WTC11 (cell line): ENCODE results near the gene HOXD8. TPM values are rescaled to one million over a fixed set of nuclear protein-coding genes. Genes with fewer than 3 reads are reported as not detected.
A peak's percentile ranks its signal among the peaks of the same experiment; 100 is the strongest.

ENCODE experiments used
- ATAC-seq: fragments of 200-7000 bp; cut with Tn5 transposase; 2 replicates; pipeline ENCODE4 v1.10.0; 2021; ENCODE audit warnings: mild to moderate bottlenecking, moderate library complexity
- CTCF ChIA-PET: fragments of 300-600 bp; sonication (Branson Sonifier 250); formaldehyde crosslinking; loops from one replicate; lab custom pipeline; 2021; ENCODE audit warnings: antibody characterized with exemption; lab: Charles Lee
- POLR2A ChIA-PET: fragments of 350-600 bp; sonication (Branson Sonifier 250); formaldehyde crosslinking; loops from one replicate; lab custom pipeline; 2021; ENCODE audit warnings: antibody characterized with exemption; lab: Charles Lee
- DNase-seq: peaks from one replicate; pipeline ENCODE4 v3.0.0; 2021; ENCODE audit warnings: low spot score
- H3K27ac Mint-ChIP-seq: 2 replicates; pipeline ENCODE4 v1.8.0; 2021; ENCODE audit warnings: mixed read lengths
- H3K27me3 Mint-ChIP-seq: 2 replicates; pipeline ENCODE4 v1.8.0; 2021; ENCODE audit warnings: low read depth, mild to moderate bottlenecking, moderate library complexity, mixed read lengths
- H3K36me3 Mint-ChIP-seq: 2 replicates; pipeline ENCODE4 v1.8.0; 2021; ENCODE audit warnings: mixed read lengths
- H3K4me1 Mint-ChIP-seq: 2 replicates; pipeline ENCODE4 v1.8.0; 2022; ENCODE audit warnings: mixed read lengths
- H3K4me3 Mint-ChIP-seq: 2 replicates; pipeline ENCODE4 v1.8.0; 2021; ENCODE audit warnings: mild to moderate bottlenecking, moderate library complexity, mixed read lengths
- H3K9me3 Mint-ChIP-seq: 2 replicates; pipeline ENCODE4 v1.8.0; 2021; ENCODE audit warnings: mixed read lengths
- FOXP1 ChIP-seq: sonication (generic); formaldehyde crosslinking; IDR thresholded peaks from 2 replicates; pipeline ENCODE4 v1.8.0; 2022; ENCODE audit warnings: missing genetic modification reagents, mild to moderate bottlenecking, moderate library complexity, borderline replicate concordance
- GTF2I ChIP-seq: fragments of 250-450 bp; sonication (Bioruptor Pico); conservative IDR thresholded peaks from 2 replicates; pipeline ENCODE4 v1.4.0; 2021; ENCODE audit warnings: mild to moderate bottlenecking
- NFE2L1 ChIP-seq: sonication (generic); formaldehyde crosslinking; IDR thresholded peaks from 2 replicates; pipeline ENCODE4 v1.8.1; 2023; ENCODE audit warnings: missing genetic modification reagents
- NR2C2 ChIP-seq: sonication (generic); formaldehyde crosslinking; IDR thresholded peaks from 2 replicates; pipeline ENCODE4 v1.8.0; 2022; ENCODE audit warnings: mild to moderate bottlenecking, missing genetic modification reagents
- RELA ChIP-seq: sonication (generic); formaldehyde crosslinking; IDR thresholded peaks from 2 replicates; pipeline ENCODE4 v1.8.1; 2022; ENCODE audit warnings: missing genetic modification reagents, mild to moderate bottlenecking, borderline replicate concordance
- ZNF423 ChIP-seq: fragments of 250-450 bp; sonication (Bioruptor Pico); IDR thresholded peaks from 2 replicates; pipeline ENCODE4 v2.1.2; 2022; ENCODE audit warnings: mild to moderate bottlenecking, moderate library complexity
- total RNA-seq: library from RNA; stranded (reverse); gene quantifications from 3 replicates; pipeline ENCODE4 v1.2.3, GENCODE V29; 2021
- TF ChIP-seq, protein P1 (sequence below): sonication (generic); formaldehyde crosslinking; conservative IDR thresholded peaks from 2 replicates; pipeline ENCODE4 v1.8.1; 2023; ENCODE audit warnings: mild to moderate bottlenecking, low read depth, missing genetic modification reagents, moderate library complexity
- TF ChIP-seq, protein P2 (sequence below): fragments of 250-450 bp; sonication (Bioruptor Pico); conservative IDR thresholded peaks from 2 replicates; pipeline ENCODE4 v1.9.0; 2021; ENCODE audit warnings: mild to moderate bottlenecking
- TF ChIP-seq, protein P3 (sequence below): fragments of 250-450 bp; sonication (Bioruptor Pico); IDR thresholded peaks from 2 replicates; pipeline ENCODE4 v2.1.2; 2022; ENCODE audit warnings: mild to moderate bottlenecking, moderate library complexity
- TF ChIP-seq, protein P4 (sequence below): sonication (generic); formaldehyde crosslinking; IDR thresholded peaks from 2 replicates; pipeline ENCODE4 v1.8.1; 2023; ENCODE audit warnings: mild to moderate bottlenecking, missing genetic modification reagents, moderate library complexity
- TF ChIP-seq, protein P5 (sequence below): sonication (generic); formaldehyde crosslinking; IDR thresholded peaks from 2 replicates; pipeline ENCODE4 v1.8.1; 2022; ENCODE audit warnings: low read depth, mild to moderate bottlenecking, moderate library complexity, missing genetic modification reagents, borderline replicate concordance

Gene HOXD8
- total RNA-seq, 1 experiment from 2014 or later: not detected

DNA sequence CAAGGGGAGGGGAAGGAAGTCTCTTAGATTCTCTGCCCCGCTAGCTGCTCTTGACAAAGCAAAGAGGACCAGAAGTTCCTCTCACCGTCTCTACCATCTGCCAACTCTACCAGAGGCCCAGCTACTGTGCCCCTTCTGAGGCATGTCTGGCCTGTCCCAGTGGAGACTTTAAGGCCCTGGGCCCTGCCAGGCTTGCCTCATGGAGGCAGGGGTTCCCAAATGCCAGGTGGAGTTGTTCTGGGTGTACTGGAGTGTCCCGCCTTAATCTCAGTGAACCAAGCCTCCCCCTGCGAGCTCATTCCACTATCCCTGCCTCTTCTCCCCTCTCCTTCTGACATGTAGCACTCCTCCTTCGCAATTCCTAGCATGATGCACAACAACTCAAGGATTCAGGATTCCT is 27.7 kb upstream of the HOXD8 start (continued):
- TF ChIP-seq, protein P1, sequence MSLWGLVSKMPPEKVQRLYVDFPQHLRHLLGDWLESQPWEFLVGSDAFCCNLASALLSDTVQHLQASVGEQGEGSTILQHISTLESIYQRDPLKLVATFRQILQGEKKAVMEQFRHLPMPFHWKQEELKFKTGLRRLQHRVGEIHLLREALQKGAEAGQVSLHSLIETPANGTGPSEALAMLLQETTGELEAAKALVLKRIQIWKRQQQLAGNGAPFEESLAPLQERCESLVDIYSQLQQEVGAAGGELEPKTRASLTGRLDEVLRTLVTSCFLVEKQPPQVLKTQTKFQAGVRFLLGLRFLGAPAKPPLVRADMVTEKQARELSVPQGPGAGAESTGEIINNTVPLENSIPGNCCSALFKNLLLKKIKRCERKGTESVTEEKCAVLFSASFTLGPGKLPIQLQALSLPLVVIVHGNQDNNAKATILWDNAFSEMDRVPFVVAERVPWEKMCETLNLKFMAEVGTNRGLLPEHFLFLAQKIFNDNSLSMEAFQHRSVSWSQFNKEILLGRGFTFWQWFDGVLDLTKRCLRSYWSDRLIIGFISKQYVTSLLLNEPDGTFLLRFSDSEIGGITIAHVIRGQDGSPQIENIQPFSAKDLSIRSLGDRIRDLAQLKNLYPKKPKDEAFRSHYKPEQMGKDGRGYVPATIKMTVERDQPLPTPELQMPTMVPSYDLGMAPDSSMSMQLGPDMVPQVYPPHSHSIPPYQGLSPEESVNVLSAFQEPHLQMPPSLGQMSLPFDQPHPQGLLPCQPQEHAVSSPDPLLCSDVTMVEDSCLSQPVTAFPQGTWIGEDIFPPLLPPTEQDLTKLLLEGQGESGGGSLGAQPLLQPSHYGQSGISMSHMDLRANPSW (CRISPR knock-in tag): no peak
- no peak for TF ChIP-seq RELA (CRISPR knock-in tag)
- TF ChIP-seq, protein P2, sequence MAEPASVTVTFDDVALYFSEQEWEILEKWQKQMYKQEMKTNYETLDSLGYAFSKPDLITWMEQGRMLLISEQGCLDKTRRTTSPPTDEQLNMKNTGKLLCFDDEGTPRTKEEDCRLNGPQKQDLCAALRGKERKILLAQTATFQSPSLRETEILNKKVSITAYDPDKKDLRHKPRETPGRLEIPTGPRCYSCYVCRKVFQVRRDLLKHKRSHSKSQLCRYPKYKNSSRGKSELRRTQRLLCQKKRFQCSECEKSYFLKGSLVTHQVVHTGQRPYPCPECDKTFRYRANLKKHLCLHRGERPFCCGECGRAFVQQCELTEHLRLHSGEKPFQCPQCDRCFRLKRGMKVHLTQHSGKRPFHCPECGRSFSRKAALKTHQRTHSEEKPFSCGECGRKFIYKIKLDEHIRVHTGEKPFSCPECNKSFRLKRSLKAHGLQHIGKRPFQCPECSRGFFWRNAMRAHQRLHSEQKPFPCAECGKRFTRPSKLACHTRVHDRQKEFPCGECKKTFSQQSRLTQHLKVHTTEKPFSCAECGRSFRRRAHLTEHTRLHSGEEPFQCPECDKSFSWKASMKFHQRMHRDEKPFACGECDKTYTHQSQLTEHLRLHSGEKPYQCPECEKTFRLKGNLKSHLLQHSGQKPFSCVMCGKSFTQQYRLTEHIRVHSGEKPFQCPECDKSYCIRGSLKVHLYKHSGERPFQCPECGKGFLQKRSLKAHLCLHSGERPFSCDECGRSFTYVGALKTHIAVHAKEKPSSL (CRISPR knock-in tag): no peak
- TF ChIP-seq, all 79 proteins: peak for 0

DNA sequence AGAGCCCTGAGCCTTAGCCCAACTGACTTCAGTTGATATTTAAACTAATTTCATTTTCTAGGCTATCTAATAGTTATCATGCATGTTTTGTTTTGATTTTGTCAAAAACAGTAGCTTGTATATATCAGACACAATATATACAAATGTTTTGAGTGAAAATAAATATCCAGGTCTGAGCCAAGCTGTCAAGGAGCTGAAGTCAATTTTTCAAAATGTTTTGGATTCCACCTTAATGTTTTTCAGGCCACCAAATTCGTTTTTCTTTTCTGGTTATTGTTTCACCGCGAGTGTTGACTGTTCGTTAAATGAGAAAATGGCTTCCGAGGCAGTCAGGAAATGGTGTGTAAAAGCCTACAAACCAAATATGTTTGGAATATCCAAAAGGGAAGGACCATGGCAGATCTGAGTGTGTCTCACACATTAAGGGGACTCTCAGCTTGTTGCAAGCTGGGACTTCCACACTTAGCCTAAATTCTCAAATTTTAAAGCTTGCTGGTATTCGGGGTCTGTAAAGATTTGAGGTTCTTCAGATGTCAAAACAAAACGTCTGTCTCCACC is 27.1 kb upstream of the HOXD8 start:
- no peak for ATAC-seq
- Mint-ChIP-seq H3K27ac (no peak overlapping the region), H3K9me3 (no peaks in the 10 kb centered on the region), H3K27me3 (peaks cover 100% of the 10 kb centered on the region), H3K36me3 (no peaks in the 10 kb centered on the region)
- ChIA-PET CTCF (no interaction called here), POLR2A (no interaction called here)
- no peak for TF ChIP-seq NFE2L1 (CRISPR knock-in tag)
- TF ChIP-seq, protein P2 (CRISPR knock-in tag): no peak
- no peak for TF ChIP-seq GTF2I
- TF ChIP-seq, all 79 proteins: peak for 0
- Mint-ChIP-seq H3K4me1 (peaks cover 56% of the 10 kb centered on the region), H3K4me3 (no peak overlapping the region)
- DNase-seq: no peak

DNA sequence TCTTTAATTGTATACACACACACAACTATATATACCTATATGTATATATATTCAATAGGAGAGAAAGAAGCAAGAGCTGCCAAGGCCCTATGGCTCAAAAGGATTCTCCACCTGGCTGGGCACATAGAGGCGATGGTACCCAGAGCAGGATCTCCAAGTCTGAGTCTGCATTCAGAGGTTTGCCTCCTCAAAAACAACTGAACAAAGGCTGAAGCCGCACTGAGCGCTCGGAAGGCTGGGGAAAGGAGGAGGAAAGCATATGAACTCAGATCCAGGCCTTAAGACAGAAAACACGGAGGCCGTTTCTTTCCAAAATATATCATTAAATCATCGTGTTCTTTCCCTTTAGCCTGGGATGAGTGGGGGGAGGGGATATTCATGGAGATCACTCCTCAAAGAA is 26.3 kb upstream of the HOXD8 start:
- ATAC-seq (no peak), DNase-seq (no peak)
- TF ChIP-seq NR2C2 (CRISPR knock-in tag) (no peak), FOXP1 (no peak)
- TF ChIP-seq, protein P3, sequence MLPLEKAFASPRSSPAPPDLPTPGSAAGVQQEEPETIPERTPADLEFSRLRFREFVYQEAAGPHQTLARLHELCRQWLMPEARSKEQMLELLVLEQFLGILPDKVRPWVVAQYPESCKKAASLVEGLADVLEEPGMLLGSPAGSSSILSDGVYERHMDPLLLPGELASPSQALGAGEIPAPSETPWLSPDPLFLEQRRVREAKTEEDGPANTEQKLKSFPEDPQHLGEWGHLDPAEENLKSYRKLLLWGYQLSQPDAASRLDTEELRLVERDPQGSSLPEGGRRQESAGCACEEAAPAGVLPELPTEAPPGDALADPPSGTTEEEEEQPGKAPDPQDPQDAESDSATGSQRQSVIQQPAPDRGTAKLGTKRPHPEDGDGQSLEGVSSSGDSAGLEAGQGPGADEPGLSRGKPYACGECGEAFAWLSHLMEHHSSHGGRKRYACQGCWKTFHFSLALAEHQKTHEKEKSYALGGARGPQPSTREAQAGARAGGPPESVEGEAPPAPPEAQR: no peak
- Mint-ChIP-seq H3K4me1 (peaks cover 50% of the 10 kb centered on the region), H3K27ac (no peak overlapping the region), H3K4me3 (no peak overlapping the region), H3K27me3 (peaks cover 98% of the 10 kb centered on the region), H3K9me3 (no peaks in the 10 kb centered on the region), H3K36me3 (no peaks in the 10 kb centered on the region)
- ChIA-PET CTCF (no interaction called here), POLR2A (no interaction called here)

DNA sequence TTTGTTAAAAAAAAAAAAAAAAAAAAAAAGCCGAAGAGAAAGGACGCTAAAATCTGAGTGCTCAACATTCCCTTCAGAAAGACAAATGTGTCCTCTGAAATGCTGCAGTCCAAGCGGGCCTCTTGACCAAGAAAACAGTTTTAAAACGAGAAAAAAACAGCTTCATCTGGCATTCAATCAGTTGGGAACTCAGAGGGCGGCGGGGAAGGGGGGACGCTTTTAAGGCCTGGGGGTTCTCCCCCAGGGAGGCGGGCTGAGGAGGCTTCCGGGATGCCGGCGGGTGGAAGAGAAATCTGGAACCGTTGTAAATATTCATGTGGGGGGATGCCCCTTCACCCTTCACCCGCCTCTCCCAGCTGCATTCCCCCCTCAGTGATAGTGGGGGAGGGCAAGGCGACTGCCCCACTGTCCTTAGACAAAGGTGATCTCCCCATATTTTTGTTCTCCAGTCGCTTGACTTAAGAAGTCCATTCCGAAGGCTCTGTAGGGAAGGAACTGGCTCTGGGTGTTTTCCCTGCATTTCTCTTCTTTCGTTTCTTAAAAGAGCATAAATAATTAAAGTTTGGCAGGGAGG is 25.7 kb upstream of the HOXD8 start:
- H3K27me3 Mint-ChIP-seq: peaks cover 98% of the 10 kb centered on the region
- no peak for ATAC-seq
- H3K4me3 Mint-ChIP-seq: peak overlapping the region; percentile 60; the same call in 1 of the 2 replicates
- H3K27ac Mint-ChIP-seq: no peak overlapping the region
- H3K4me1 Mint-ChIP-seq: peaks cover 49% of the 10 kb centered on the region
- ChIA-PET POLR2A (interaction anchor here (0.5 kb wide), 1 partner anchor 19 kb away, joined by 3 read pairs; no protein-coding TSS in a partner anchor), CTCF (interaction anchor here (0.7 to 1.6 kb wide), 5 partner anchors 15 to 102 kb away, joined by 3 to 4 read pairs (median 3); partner anchors contain the start of gene LNPK)
- no peaks in the 10 kb centered on the region for H3K9me3 Mint-ChIP-seq
- DNase-seq: no peak
- H3K36me3 Mint-ChIP-seq: no peaks in the 10 kb centered on the region
- no peak for TF ChIP-seq ZNF423
- TF ChIP-seq, protein P4, sequence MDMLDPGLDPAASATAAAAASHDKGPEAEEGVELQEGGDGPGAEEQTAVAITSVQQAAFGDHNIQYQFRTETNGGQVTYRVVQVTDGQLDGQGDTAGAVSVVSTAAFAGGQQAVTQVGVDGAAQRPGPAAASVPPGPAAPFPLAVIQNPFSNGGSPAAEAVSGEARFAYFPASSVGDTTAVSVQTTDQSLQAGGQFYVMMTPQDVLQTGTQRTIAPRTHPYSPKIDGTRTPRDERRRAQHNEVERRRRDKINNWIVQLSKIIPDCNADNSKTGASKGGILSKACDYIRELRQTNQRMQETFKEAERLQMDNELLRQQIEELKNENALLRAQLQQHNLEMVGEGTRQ (CRISPR knock-in tag): no peak
- no peak for TF ChIP-seq GTF2I
- TF ChIP-seq, protein P5, sequence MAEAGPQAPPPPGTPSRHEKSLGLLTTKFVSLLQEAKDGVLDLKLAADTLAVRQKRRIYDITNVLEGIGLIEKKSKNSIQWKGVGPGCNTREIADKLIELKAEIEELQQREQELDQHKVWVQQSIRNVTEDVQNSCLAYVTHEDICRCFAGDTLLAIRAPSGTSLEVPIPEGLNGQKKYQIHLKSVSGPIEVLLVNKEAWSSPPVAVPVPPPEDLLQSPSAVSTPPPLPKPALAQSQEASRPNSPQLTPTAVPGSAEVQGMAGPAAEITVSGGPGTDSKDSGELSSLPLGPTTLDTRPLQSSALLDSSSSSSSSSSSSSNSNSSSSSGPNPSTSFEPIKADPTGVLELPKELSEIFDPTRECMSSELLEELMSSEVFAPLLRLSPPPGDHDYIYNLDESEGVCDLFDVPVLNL (CRISPR knock-in tag): no peak
- TF ChIP-seq, protein P2 (CRISPR knock-in tag): no peak
